Karpas-422 (cell line): Measurements from ENCODE around the gene LYSMD4. TPM values are rescaled to one million over a fixed set of nuclear protein-coding genes. Genes with fewer than 3 reads are reported as not detected.
"Not testable (repeated sequence)": the region's sequence is repeated elsewhere in the genome, so short reads cannot be mapped to it uniquely, and the experiment has no call there.

Experiments
- DNase-seq: peaks from one replicate; pipeline ENCODE4 v3.0.0-alpha.2; 2015
- H2AFZ ChIP-seq: fragments of 200-600 bp; sonication (generic); 2 replicates; pipeline ENCODE4 v1.6.1; 2014; ENCODE audit warnings: antibody characterized with exemption, low read length, mixed read lengths
- H3K27ac ChIP-seq: fragments of 200-600 bp; sonication (generic); 2 replicates; pipeline ENCODE4 v1.5.1; 2014; ENCODE audit warnings: mild to moderate bottlenecking, low read length, moderate library complexity
- H3K27me3 ChIP-seq: fragments of 200-600 bp; sonication (generic); 2 replicates; pipeline ENCODE4 v1.6.1; 2014; ENCODE audit warnings: low read length, mixed read lengths
- H3K36me3 ChIP-seq: fragments of 200-600 bp; sonication (generic); 2 replicates; pipeline ENCODE4 v1.6.1; 2014; ENCODE audit warnings: low read length, mixed read lengths; ENCODE audit not compliant: insufficient read depth
- H3K4me1 ChIP-seq: fragments of 200-600 bp; sonication (generic); 2 replicates; pipeline ENCODE4 v1.6.1; 2014; ENCODE audit warnings: mild to moderate bottlenecking, low read length, mixed read lengths
- H3K4me2 ChIP-seq: fragments of 200-600 bp; sonication (generic); 2 replicates; pipeline ENCODE4 v1.6.1; 2014; ENCODE audit warnings: low read length, low read depth, mild to moderate bottlenecking; ENCODE audit not compliant: poor library complexity, severe bottlenecking
- H3K4me3 ChIP-seq: fragments of 200-600 bp; sonication (generic); 2 replicates; pipeline ENCODE4 v1.5.1; 2014; ENCODE audit warnings: mild to moderate bottlenecking, antibody characterized with exemption, low read length, mixed read lengths
- H3K79me2 ChIP-seq: fragments of 200-600 bp; sonication (generic); 2 replicates; pipeline ENCODE4 v1.6.1; 2014; ENCODE audit warnings: mild to moderate bottlenecking, low read length, mixed read lengths
- H3K9ac ChIP-seq: fragments of 200-600 bp; sonication (generic); 2 replicates; pipeline ENCODE4 v1.6.0; 2014; ENCODE audit warnings: low read length
- H3K9me2 ChIP-seq: fragments of 200-600 bp; sonication (generic), shearing (Covaris generic); replicated peaks from 2 replicates; pipeline ENCODE4 v1.6.0; 2014; ENCODE audit warnings: mild to moderate bottlenecking, low read length, moderate library complexity; ENCODE audit not compliant: insufficient read depth
- H3K9me3 ChIP-seq: fragments of 300-700, 200-600 bp; sonication (generic); 2 replicates; pipeline ENCODE4 v1.6.1; 2014; ENCODE audit warnings: low read length, mixed read lengths
- H4K20me1 ChIP-seq: fragments of 200-600 bp; sonication (generic); 2 replicates; pipeline ENCODE4 v1.6.1; 2014; ENCODE audit warnings: mild to moderate bottlenecking, antibody characterized with exemption, low read length, low read depth; ENCODE audit not compliant: insufficient read depth
- total RNA-seq: library from RNA; depleted of rRNA; stranded (reverse); fragments of >200 nt; shearing (Covaris generic); gene quantifications from 2 replicates; pipeline ENCODE4 v1.2.3, GENCODE V29; 2014; ENCODE audit warnings: low replicate concordance

LYSMD4 gene
- total RNA-seq, 1 experiment from 2014 or later, result 10.1 TPM

GRCh38 chr15:99735868-99736267 lies 2.6 kb upstream of the LYSMD4 start:
- no peak overlapping the region for H3K4me2 ChIP-seq
- H3K9me2 ChIP-seq, result no peaks in the 10 kb centered on the region
- no peaks in the 10 kb centered on the region for H3K9me3 ChIP-seq
- H3K9ac ChIP-seq, result no peak overlapping the region
- no peak for DNase-seq
- H3K27ac ChIP-seq, result no peak overlapping the region
- peaks cover 18% of the 10 kb centered on the region for H3K4me1 ChIP-seq
- no peaks in the 10 kb centered on the region for H3K27me3 ChIP-seq
- H4K20me1 ChIP-seq, result no peaks in the 10 kb centered on the region
- H3K36me3 ChIP-seq, result no peaks in the 10 kb centered on the region
- no peak overlapping the region for H3K4me3 ChIP-seq
- H3K79me2 ChIP-seq, result no peaks in the 10 kb centered on the region
- no peak overlapping the region for H2AFZ ChIP-seq

- H3K9me3 ChIP-seq, result no peaks in the 10 kb centered on the region
- no peak overlapping the region for H3K4me3 ChIP-seq
- H3K4me2 ChIP-seq, result no peak overlapping the region
- no peaks in the 10 kb centered on the region for H4K20me1 ChIP-seq
- no peak overlapping the region for H2AFZ ChIP-seq
- H3K27ac ChIP-seq, result no peak overlapping the region
- H3K27me3 ChIP-seq, result no peaks in the 10 kb centered on the region
- no peak for DNase-seq
- H3K9me2 ChIP-seq, result no peaks in the 10 kb centered on the region
- no peak overlapping the region for H3K9ac ChIP-seq
- no peaks in the 10 kb centered on the region for H3K36me3 ChIP-seq
- no peaks in the 10 kb centered on the region for H3K79me2 ChIP-seq
- peaks cover 18% of the 10 kb centered on the region for H3K4me1 ChIP-seq
These were observed 1.3 kb upstream of the LYSMD4 start for GRCh38 chr15:99734575-99734974.

- not testable (repeated sequence) for H2AFZ ChIP-seq, H3K36me3 ChIP-seq, H3K27ac ChIP-seq
These were observed 729 bp upstream of the LYSMD4 start for GRCh38 chr15:99734040-99734291.

DNA sequence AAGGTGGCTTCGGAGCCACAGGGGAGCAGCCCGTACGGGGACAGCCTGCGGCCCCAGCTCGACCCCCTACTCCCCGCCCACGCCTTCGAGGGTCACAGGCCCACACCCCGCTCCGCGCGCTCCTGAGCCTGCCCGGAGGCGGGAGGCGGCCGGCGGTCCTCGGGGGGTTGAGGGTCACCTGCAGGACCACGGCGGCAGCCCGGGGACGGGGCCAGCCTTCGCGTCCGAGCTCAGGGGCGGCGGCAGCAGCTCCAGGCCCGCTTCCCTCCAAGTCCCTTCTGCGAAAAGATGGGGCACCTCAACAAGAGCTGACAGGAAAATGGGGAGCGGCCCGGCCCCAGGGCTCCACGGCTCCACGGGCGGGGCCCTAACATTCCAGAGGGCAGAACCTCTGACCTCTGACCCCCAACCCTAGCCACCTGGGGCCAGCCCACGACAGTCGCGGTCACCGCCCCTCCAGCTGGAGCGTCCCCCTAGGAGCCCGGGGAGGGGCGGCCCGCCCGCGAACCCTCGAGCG lies 428 bp downstream of the LYSMD4 start:
- Histone ChIP-seq H3K9ac (peak overlapping the region; percentile 73), H3K4me3 (peak overlapping the region; percentile 72), H3K27ac (no peak overlapping the region), H2AFZ (peak overlapping the region; percentile 69; the same call in 1 of the 2 replicates), H3K27me3 (no peaks in the 10 kb centered on the region), H3K36me3 (no peaks in the 10 kb centered on the region), H3K9me3 (no peaks in the 10 kb centered on the region), H4K20me1 (no peaks in the 10 kb centered on the region), H3K79me2 (no peaks in the 10 kb centered on the region), H3K9me2 (no peaks in the 10 kb centered on the region), H3K4me1 (peaks cover 18% of the 10 kb centered on the region), H3K4me2 (peak overlapping the region; percentile 82)
- no peak for DNase-seq

More at GRCh38 chr15:99734040-99734291, 729 bp upstream of the LYSMD4 start:
- H3K79me2 ChIP-seq, DNase-seq, H3K9ac ChIP-seq, H3K4me2 ChIP-seq, H4K20me1 ChIP-seq, H3K9me2 ChIP-seq, H3K27me3 ChIP-seq, H3K9me3 ChIP-seq: not testable (repeated sequence)
- Histone ChIP-seq H3K4me3 (peak overlapping the region; percentile 60; the same call in 1 of the 2 replicates), H3K4me1 (peaks cover 18% of the 10 kb centered on the region)

DNA sequence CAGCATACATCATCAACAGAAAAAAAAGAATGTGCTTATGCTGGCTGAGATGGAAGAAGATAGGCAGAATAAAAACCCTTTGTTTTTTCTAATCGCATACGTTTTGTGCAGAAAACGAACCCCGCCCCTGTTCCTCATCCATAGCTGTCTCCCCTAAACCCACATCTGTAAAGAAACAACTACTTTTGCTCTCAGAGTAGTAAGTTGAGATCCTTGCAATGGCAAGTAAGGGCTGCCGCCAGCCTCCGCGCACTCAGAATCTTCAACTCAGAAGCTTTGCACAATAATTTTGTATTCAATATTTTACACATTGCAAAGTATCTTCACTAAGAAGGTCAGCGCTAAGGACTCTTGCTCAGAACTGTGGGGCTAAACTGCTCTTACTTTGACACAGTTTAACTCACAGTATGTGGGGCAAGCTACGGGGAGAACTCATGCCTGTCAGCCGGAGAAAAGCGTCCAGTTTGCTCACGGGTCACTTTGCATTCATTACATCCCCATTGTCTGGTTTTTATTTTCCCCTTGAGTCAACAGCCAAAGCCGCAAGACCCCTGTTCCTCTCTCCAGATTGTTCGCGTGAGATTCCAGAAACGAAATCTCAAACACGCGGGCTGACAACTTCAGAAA lies 1.0 kb downstream of the LYSMD4 start:
- H3K79me2 ChIP-seq, result no peaks in the 10 kb centered on the region
- H2AFZ ChIP-seq, result no peak overlapping the region
- peaks cover 18% of the 10 kb centered on the region for H3K4me1 ChIP-seq
- no peaks in the 10 kb centered on the region for H4K20me1 ChIP-seq
- H3K27ac ChIP-seq, result no peak overlapping the region
- peak overlapping the region; percentile 82 for H3K4me2 ChIP-seq
- no peaks in the 10 kb centered on the region for H3K36me3 ChIP-seq
- peak overlapping the region; percentile 72 for H3K4me3 ChIP-seq
- no peaks in the 10 kb centered on the region for H3K9me3 ChIP-seq
- no peaks in the 10 kb centered on the region for H3K27me3 ChIP-seq
- no peaks in the 10 kb centered on the region for H3K9me2 ChIP-seq
- H3K9ac ChIP-seq, result peak overlapping the region; percentile 73
- DNase-seq, result no peak

GRCh38 chr15:99731336-99732123 lies 1.7 kb downstream of the LYSMD4 start:
- Histone ChIP-seq H2AFZ (no peak overlapping the region), H3K9ac (0 out of 2 replicates have a peak overlapping the region, but pooled peaks have one; percentile 73), H3K36me3 (no peaks in the 10 kb centered on the region), H3K9me3 (no peaks in the 10 kb centered on the region), H3K79me2 (no peaks in the 10 kb centered on the region), H4K20me1 (no peaks in the 10 kb centered on the region), H3K9me2 (no peaks in the 10 kb centered on the region), H3K4me2 (peak overlapping the region; percentile 82), H3K4me3 (no peak overlapping the region), H3K4me1 (peaks cover 18% of the 10 kb centered on the region), H3K27ac (no peak overlapping the region), H3K27me3 (no peaks in the 10 kb centered on the region)
- DNase-seq, result no peak

GRCh38 chr15:99729920-99730319 lies 3.3 kb downstream of the LYSMD4 start:
- Histone ChIP-seq H4K20me1 (no peaks in the 10 kb centered on the region), H3K27ac (no peak overlapping the region), H3K4me1 (peaks cover 18% of the 10 kb centered on the region), H3K36me3 (no peaks in the 10 kb centered on the region), H3K9ac (no peak overlapping the region), H3K9me3 (no peaks in the 10 kb centered on the region), H3K4me3 (no peak overlapping the region), H3K9me2 (no peaks in the 10 kb centered on the region), H3K27me3 (no peaks in the 10 kb centered on the region), H2AFZ (no peak overlapping the region), H3K4me2 (no peak overlapping the region), H3K79me2 (no peaks in the 10 kb centered on the region)
- DNase-seq, result peak; percentile 73

- Histone ChIP-seq H3K4me2 (no peak overlapping the region), H3K9ac (no peak overlapping the region), H3K79me2 (no peaks in the 10 kb centered on the region), H4K20me1 (no peaks in the 10 kb centered on the region), H3K9me2 (no peaks in the 10 kb centered on the region), H3K9me3 (no peaks in the 10 kb centered on the region; the same call in 1 of the 2 replicates), H2AFZ (no peak overlapping the region), H3K27me3 (no peaks in the 10 kb centered on the region), H3K4me1 (peaks cover 18% of the 10 kb centered on the region), H3K27ac (no peak overlapping the region), H3K4me3 (no peak overlapping the region), H3K36me3 (no peaks in the 10 kb centered on the region)
- no peak for DNase-seq
These were observed 3.9 kb downstream of the LYSMD4 start for GRCh38 chr15:99729327-99729726.
